Right lobe of liver (tissue), 4 donors: ENCODE measurements around the gene GJC1.

ENCODE experiments used
- CTCF ChIP-seq, 4 donors: fragments of 200-600 bp in 3 of 4; fragments of 450-650 bp in 1 of 4; IDR thresholded peaks; one replicate each; pipeline versions ENCODE4 v1.5.1 to v1.8.0; 2016 to 2022; ENCODE audit warnings: antibody characterized with exemption in 4 of 4, mild to moderate bottlenecking in 2 of 4
- POLR2A ChIP-seq: fragments of 450-650 bp; IDR thresholded peaks from one replicate; pipeline ENCODE4 v1.6.1; 2017; ENCODE audit warnings: antibody characterized with exemption, mild to moderate bottlenecking
- donor health status: DM: no; HTN: no; CAD: no.
- donor health status: DM: no; HTN: no; CAD: no.
- donor health status: DM: no; HTN: yes; CAD: no.

- TF ChIP-seq CTCF (IDR thresholded peaks at IDR 0.05), result no peak
- TF ChIP-seq POLR2A, result no peak
Measured at GRCh38 chr17:44780845-44781480, 49.1 kb downstream of the GJC1 start.
